Pulmonary artery endothelial cell (primary cell): ENCODE data around the gene WDPCP. TPM values are rescaled to one million over a fixed set of nuclear protein-coding genes. Genes with fewer than 3 reads are reported as not detected.
"Not testable (repeated sequence)": the region's sequence is repeated elsewhere in the genome, so short reads cannot be mapped to it uniquely, and the experiment has no call there.

Experiments
- DNase-seq: peaks from one replicate; pipeline ENCODE4 v3.0.0-alpha.2; 2011; ENCODE audit warnings: low read depth, low spot score
- total RNA-seq: library from RNA; depleted of rRNA; stranded (reverse); fragments of >200 nt; gene quantifications from 2 replicates; pipeline ENCODE4 v1.2.3, GENCODE V29; 2014

WDPCP gene
- total RNA-seq, 1 donor from 2014 or later, result 6.0 TPM

DNA sequence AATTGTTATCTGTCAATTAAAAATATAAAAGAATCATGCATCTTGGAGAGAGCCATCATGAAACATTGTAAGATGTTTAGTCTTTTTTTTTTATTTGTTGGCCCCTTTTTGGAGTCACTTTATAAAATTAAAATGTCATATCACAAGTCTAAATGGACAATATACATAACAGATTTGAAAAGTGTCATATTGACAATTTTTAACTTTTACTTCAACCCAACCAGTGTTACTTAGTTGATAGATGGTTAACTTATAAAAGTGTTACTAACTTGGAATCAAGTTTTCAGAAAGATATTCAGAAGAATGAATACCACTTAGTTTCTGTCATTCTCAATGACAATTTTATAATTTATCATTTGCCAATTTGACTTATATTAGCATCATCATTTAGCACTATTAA is 319.3 kb downstream of the WDPCP start:
- DNase-seq, result no peak

DNA sequence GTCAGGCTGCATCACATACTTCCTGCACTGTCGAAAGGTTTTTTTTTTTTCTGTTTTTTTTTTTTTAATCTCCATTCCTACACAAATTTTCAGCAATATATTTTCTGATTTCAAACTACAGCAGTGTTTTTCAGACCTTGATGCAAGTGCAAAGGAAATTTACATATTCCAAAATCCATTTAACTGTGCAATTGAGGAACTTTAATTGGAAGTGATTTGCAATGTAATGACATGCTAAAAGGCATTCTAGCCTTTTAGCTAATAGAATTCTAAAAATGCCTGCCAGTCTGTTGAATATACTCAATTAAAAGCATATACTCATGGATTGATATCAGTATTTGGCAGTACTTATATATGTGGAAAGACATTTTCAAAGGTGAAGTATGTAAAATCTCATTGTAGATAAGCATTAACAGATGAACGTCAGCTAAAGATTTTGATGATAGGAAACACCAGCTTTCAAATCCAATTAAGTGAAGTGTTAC is 327.1 kb downstream of the WDPCP start:
- no peak for DNase-seq

DNA sequence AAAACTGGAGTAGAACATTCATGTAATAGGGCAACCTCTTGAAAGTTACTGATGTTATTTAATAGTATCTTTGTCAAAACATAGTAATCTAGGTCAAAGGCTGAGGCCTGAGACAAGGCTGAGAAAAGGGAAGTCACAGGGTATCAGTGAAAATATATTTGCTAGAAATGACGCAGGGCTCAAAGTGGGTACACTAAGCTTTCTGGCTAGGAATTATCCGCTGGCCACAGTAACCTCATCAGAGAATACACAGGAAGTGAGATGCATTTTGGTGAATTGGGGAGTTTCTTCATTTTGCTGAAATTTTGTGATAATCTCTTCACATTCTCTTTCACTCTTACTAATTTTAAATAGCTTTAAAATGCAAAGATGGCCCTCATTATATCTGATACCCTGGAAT is 330.8 kb downstream of the WDPCP start:
- no peak for DNase-seq

DNA sequence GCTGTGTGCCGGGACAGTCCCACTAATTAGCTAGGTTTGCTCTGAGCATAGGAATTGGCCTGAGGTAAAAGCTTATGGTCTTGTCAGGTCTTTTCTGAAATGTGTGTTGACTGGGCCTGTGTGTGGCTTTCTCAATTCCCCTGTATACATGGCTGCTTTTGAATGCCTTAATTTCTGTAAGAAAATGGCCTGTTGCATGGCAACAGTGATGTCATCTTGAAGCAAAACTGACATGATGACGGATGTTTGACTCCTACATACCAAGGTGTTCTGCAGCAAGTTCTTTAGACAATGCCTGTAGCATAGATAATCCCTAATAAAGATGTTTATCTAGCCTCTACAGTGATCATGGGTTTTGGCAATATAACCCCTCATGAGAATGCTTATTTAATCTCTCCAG is 339.1 kb downstream of the WDPCP start:
- DNase-seq, result no peak

DNA sequence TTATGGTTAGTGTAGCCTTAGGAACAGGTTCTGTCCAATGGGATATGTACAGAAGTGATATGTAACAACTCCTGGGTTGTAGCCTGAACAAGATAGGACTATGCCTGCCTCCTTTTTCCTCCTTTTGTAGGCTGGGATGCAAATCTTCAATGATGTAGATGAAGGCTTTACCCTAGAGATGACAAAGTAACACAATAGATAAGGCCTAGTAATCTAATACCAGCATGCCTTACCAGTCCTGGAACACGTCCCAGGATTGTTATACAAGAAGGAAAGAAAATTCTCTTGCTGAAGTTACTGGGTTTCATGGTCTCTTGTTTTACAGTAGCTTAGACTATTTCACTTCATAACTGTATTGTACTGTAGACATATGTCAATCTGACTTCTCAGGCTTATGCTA is 345.5 kb downstream of the WDPCP start:
- DNase-seq, result no peak

DNA sequence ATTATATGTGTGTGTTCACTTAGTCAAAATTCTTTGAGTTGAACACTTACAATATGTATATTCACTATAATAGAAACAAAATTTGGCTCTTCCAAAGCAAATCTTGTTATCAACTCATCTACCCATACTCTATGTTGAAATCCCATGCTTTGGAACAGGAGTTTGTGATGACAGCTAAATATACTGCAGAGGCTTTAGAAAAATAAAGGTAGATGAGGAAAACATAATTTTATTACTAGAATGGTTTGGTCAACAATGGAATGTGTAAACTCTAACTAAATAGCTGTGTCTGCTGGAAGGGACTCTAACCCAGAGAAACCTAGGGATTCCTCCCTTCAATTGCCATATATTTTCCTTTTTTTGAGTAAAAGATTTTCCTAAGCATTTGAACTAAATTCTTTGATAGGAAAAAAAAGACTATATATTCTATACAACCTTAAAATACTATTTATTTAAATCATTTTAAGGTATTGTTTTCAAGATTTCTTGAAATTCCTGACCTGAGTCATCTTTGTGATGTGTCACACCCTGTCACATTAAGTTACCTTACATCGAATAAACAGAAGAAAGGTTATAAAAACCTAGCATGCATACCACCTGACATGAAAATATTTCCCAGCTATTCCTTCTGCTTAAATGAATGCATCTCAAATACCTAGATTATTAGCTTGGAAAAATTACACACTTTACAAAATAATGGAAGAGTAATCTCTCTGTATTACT is 362.2 kb downstream of the WDPCP start:
- DNase-seq, result no peak

DNA sequence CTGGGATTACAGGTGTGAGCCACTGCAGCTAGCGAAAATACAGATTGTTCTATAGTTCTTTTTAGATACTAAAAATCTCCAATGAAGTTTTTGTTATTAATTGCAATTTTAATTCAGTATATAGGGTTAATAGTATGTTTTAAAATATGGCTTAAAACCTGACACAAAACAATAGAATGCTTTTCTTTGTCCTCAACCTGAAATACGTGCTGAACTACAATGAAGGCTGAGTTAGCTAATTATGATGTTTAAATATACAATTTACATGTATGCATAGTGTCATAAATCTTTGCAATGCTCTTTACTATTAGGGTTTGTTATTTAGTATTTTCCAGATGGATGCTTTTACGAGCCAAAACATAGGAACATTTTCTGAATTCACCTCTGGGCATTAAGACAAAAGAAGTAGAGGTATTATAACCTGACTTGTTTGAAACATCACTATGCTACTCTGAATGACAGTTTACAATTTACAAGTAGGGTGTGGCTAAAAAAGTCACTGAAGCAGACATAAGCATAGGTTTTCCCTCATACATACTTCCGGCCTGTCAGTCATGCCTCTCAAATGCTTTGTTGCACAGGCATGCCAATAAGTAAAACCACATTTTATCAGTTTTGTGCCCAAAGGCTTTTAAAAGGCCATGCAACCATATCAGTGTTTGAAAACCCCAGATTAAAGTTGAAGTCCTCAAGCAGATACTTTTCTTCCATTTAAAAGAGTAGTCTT is 369.3 kb downstream of the WDPCP start:
- DNase-seq, result no peak

DNA sequence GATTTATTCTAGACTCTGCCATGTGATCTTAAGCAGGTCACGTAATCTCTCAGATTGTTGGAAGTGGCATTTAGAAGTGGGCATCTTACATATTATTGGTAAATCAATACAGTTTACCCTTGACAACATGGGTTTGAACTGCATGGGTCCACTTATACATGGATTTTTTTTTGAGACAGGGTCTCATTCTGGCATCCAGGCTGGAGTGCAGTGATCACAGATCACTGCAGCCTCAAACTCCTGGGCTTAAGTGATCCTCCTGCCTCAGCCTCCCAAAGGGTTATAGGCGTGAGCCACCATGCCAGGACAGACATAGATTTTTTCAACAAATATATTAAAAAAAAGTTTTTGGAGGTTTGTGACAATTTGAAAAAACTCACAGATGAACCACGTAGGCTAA is 393.0 kb downstream of the WDPCP start:
- DNase-seq, result no peak

DNA sequence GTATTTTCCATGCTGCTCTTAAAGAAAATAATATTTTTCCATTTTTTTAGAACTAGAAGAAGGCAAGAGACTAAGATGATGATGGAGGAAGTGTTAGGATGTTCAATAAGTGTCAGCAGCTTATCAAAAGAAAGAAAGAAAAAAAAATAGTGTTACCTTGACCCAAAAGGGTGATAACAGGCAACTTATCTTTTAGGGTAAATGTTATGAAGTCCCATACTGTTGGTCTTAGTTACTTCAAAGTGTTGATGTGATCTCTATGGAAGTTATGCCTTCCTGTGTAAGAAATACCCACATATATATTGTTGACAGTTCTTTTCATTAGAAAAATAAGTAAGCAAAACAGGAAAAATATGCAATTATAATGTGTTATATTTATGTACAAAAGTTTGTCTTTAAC is 394.1 kb downstream of the WDPCP start:
- no peak for DNase-seq

DNA sequence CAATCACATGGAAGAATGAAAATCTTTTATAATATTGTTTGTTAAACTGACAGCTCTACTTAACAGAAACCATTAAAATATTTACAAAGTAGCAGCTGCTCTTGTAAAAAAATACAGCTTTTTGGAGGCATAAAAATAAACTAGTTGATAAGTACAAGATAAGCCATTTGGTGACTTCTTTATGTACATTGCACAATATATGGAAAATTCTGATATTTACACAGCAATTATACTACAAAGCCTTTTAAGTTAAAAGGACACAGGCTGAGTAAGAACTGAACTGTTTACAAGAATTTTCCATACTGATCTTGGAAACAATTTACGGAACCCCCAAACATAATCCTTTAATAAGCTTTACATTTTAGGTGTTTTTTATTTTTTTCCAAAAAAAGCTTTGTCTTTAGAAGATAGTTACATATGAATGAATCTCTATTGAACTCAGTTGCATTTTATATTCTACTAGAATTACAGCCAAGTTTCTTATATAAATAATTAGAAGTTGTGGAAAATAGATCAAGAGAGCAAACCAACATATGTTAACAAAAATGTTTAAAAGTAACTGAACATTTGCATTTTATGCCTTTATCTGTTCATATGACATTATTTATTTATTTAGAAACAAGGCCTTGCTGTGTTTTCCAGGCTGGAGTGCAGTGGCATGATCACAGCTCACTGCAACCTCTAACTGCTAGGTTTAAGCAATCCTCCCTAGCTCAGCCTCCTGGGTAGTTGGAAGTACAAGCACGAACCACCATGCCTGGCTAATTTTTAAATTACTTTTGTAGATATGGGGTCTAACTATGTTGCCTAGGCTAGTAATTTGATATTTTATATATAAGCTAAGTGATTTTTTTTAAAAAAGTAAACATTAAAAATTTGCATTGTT is 395.1 kb downstream of the WDPCP start:
- no peak for DNase-seq

DNA sequence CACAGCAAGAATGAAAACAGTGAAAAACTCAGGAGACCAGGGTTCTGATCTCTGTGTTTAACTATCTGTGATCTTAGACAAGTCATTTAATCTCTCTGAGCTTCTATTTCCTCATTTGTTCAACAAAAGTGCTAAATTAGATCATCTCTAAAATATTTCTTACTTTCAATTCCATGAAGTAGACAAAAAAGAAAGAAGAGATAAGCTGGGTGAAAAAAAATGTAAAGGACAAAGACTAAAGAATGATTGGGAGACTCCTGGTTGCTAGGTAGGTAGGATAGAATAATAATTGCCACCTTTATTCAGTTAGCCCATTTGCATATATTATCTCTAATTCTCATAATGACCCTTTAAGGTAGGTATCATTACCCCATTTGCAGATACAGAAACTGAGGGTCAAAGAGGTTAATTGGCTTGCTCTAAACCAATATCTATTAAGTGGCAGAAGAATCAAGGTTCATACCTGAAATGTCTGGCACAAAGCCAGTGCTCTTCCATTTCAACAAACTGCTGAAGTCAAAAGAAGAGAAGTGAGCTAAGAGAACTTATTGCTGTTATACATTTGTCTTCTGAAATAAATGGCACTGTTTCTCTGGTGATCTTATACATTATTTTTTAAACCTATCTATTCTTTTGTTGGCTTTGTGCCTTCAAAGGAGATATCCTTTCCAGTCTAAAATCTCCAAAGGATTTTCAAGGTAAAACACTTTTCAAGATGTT is 395.9 kb downstream of the WDPCP start:
- no peak for DNase-seq

DNA sequence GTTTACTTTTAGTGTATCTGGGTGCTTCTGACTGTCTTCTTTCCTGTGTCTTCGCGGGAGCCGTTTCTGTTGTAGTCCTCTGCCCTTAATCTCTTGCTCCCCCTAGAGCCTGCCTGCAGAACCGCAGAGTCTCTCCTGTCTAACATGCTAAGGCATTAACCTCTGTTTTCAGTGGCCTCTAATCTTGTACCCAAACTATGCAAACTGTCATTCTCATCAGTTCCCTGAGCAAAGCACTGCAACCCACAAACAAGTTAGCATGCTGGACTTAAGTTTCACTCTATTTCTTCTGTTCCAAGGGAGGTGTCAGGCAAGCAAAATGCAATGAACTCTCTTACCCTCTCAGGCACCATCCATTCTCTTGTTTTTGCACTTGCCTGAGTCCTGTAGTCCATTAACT is 399.3 kb downstream of the WDPCP start:
- DNase-seq, result peak; percentile 3

DNA sequence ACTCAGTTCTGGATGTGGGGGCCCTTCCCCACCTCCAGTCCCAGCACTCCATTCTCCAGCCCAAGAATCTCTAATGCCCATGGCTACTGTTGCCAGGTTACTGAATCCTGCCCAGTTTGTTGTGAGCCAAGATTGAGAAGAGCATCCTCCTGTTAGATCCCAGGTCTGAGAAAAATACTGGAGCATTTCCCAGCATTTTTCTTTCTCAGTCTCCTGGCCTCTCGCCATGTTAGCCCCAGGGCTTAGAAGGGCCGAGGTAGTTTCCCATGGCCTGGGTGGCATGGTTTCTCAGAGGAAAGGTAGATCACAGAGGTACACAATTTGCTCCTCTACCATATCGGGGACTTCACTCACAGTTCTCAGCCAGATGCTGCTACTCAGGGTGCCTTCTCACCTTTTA is 401.9 kb downstream of the WDPCP start:
- no peak for DNase-seq

DNA sequence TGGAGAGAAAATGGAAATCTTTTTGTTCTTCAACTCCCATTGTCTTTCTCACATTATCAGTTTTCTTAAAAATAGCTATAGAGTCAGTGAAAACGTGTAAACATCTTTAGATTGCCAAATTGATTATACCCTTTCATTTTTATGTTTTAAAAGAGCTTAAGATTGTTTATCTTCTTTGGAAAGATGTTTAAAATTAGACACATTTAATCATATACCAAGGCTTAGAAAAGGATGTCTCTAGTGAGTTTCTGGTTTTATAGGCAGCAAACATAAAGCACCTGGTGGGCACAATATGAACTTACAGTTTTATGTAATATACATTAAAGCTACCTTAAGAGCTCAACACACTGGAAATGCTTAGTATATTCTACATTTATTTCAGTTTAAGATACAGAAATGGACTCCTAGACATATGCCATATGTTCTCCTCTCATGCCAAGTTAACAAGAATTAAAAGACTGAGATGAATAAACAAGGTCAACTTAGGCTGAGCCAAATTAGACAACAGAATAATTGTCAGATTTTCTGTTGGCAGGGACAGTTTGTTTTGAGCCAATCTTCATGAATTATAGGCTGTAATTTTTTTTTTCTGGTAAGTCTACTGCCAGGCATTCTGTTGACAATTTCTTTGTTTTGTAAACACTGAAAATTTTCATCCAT is 425.0 kb downstream of the WDPCP start:
- no peak for DNase-seq

DNA sequence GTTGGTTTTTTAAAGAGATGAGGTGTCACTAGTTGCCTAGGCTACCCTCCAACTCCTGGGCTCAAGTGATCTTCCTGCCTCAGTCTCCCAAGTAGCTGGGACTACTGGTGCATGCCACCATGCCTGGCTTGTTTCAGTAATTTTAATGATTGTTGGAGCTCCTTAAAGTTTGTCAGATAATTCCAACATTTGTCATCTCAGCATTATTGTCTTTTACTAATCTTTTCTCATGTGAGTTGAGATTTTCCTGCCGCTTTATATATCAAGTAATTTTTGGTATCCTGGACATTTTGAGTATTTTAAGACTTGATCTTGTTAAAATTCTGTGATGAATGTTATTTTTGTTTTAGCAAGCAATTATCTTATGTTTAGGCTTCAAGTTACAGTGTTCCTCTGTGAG is 429.0 kb downstream of the WDPCP start:
- DNase-seq, result no peak

DNA sequence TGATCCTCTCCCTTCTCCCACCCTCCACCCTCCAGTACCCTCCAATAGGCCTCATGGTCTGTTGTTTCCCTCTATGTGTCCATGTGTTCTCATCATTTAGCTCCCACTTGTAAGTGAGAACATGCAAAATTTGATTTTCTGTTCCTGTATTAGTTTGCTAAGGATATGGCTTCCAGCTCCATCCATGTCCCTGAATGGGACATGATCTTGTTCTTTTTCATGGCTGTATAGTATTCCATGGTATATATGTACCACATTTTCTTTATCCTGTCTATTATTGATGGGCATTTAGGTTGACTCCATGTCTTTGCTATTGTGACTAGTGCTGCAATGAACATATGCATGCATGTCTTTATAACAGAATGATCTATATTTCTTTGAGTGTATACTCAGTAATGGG is 451.6 kb downstream of the WDPCP start:
- DNase-seq, result not testable (repeated sequence)

DNA sequence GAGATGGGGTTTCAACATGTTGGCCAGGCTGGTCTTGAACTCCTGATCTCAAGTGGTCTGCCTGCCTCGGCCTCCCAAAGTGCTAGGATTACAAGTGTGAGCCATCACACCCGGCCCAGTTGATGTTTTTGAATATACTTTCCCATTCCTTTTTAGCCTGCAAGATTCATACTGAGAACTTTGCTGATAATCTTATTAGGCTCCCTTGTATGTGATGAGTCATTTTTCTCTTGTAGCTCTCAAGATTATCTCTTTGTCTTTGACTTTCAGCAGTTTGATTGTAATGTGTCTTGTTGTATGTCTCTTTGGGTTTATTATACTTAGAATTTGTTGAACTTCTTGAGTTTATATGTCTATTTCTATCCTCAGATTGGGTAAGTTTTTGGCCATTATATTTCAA is 456.3 kb downstream of the WDPCP start:
- DNase-seq, result no peak

DNA sequence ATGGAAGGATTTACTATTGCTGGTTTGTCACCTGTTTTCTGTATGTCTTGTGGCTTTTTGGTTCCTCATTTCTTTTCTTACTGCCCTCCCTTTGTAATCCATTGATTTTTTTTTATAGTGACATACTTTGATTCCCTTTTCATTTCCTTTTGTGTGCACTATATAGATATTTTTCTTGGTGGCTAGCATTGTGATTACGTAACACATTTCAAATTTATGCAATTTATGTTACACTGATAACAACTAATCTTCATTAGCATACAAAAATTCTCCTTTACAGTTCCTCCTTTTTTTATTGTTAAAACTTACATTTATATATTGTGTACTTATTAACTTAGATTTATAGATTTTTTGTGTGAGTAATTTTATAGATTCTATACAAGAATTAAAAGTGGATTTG is 457.1 kb downstream of the WDPCP start:
- no peak for DNase-seq

DNA sequence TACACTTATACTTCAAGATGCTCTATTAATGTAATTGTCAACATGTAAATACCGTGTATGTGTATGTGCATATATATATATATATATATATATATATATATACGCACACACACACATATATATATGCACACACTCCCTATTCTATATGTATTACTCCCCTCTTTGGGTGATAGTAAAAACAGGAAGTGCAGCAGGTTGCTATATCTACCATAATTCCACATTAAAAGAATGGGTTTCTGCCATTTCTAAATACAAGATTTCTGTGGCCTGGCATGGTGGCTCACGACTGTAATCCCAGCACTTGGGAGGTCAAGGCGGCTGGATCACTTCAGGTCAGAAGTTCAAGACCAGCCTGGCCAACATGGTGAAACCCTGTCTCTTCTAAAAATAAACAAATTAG is 460.7 kb downstream of the WDPCP start:
- no peak for DNase-seq

DNA sequence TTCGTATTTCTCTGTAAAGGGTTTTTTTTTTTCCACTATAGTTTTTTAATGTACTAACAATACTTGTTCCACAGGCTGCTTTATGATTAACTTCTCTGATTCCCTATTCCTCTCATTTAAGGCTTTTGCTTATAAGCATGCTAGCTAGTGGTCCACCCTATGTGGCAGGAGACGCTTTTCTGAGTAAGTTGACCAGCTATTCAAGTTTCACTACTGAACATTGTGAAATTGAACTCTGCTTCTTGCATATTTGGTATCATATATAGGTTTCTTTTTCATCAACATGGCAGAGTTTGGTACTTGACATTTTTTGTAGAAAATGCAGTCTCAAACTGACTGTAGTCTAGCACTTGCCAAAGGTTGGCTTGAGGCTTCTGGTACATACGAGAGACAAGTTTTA is 463.4 kb downstream of the WDPCP start:
- DNase-seq, result no peak

DNA sequence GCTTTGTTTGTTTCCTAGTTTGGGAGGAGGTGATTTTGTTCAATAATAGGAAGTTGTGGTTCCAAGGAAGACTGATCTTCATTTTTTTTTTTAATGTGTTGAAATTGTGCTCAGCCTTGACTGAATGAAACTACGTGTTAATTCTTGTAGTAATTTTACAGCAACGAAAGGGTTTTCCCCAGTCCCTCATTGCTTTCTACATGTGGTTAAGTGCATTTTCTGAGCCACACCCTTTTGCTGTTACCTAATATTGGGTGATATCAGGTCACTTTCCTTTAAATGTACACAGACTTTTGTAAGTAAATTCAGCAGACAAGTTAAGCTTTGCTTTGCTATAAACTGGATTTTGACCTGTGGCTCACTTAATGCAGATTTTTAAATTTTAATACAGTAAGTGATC is 464.1 kb downstream of the WDPCP start:
- DNase-seq, result no peak
